Endothelial cell of umbilical vein (primary cell): Measurements from ENCODE around the gene NAP1L4. TPM values are rescaled to one million over a fixed set of nuclear protein-coding genes. Genes with fewer than 3 reads are reported as not detected.

Source experiments
- BruUV-seq: library from RNA; stranded (reverse); fragments of 400-500 nt; replicated peaks from 2 replicates; lab custom pipeline; 2021; lab: Mats Ljungman, UMichigan
- CTCF ChIA-PET: fragments of 300-600, 350-600 bp; sonication (Branson Sonifier 250); formaldehyde crosslinking; loops from one replicate; lab custom pipeline; 2021; ENCODE audit warnings: antibody characterized with exemption, inconsistent platforms; lab: Charles Lee
- POLR2A ChIA-PET: fragments of 300-600, 350-600 bp; sonication (Branson Sonifier 250); formaldehyde crosslinking; loops from one replicate; lab custom pipeline; 2021; ENCODE audit warnings: antibody characterized with exemption, inconsistent platforms; lab: Charles Lee
- DNase-seq: peaks from one replicate; pipeline ENCODE4 v3.0.0-alpha.2; 2011; ENCODE audit warnings: low read depth, low spot score
- FAIRE-seq: peaks from 2 replicates; lab custom pipeline; 2011; peaks lifted over from hg19 to GRCh38; lab: Jason Lieb, UNC
- H2AFZ ChIP-seq: 2 replicates; pipeline ENCODE4 v1.6.0; 2012; ENCODE audit warnings: low read depth, low read length, control low read depth, inconsistent platforms
- H3K27ac ChIP-seq: 2 replicates; pipeline ENCODE4 v1.5.1; 2011; ENCODE audit warnings: low read depth, mild to moderate bottlenecking, control low read depth, low read length, moderate library complexity; ENCODE audit not compliant: insufficient read depth
- H3K27me3 ChIP-seq, 2 experiments: 2 replicates each; pipeline versions ENCODE4 v1.6.0 to v1.6.1; 2011; ENCODE audit warnings: low read length in 2 of 2, mixed read lengths in 1 of 2; ENCODE audit not compliant: control insufficient read depth in 2 of 2, insufficient read depth in 2 of 2
- H3K36me3 ChIP-seq, 2 experiments: 2 replicates in 1 of 2; 3 replicates in 1 of 2; pipeline ENCODE4 v1.5.1; 2011; ENCODE audit warnings: low read length in 2 of 2, mild to moderate bottlenecking in 1 of 2, moderate library complexity in 1 of 2; ENCODE audit not compliant: control insufficient read depth in 2 of 2, insufficient read depth in 2 of 2; ENCODE audit errors: extremely low read depth in 1 of 2
- H3K4me1 ChIP-seq: 3 replicates; pipeline ENCODE4 v1.5.1; 2011; ENCODE audit warnings: mild to moderate bottlenecking, low read length; ENCODE audit not compliant: control insufficient read depth, insufficient read depth; ENCODE audit errors: extremely low read depth
- H3K4me2 ChIP-seq: 2 replicates; pipeline ENCODE4 v1.6.1; 2011; ENCODE audit warnings: low read length, control low read depth, mixed read lengths; ENCODE audit not compliant: insufficient read depth
- H3K4me3 ChIP-seq, 3 experiments: fragments of 200-600 bp in 1 of 3; sonication (generic), shearing (Covaris generic) in 1 of 3; replicated peaks in 1 of 3; 2 replicates each; pipeline ENCODE4 v1.5.1; 2011 to 2016; ENCODE audit warnings: control low read depth in 3 of 3, low read length in 3 of 3, mild to moderate bottlenecking in 2 of 3, inconsistent platforms in 1 of 3, low read depth in 1 of 3, moderate library complexity in 1 of 3; ENCODE audit not compliant: insufficient read depth in 1 of 3
- H3K79me2 ChIP-seq: 2 replicates; pipeline ENCODE4 v1.6.0; 2012; ENCODE audit warnings: low read length, inconsistent platforms; ENCODE audit not compliant: control insufficient read depth, insufficient read depth
- H3K9ac ChIP-seq: replicated peaks from 2 replicates; pipeline ENCODE3; 2011; ENCODE audit warnings: low read length, control low read depth; ENCODE audit not compliant: insufficient read depth; ENCODE audit errors: extremely low read depth
- H3K9me1 ChIP-seq: replicated peaks from 3 replicates; pipeline ENCODE4 v1.6.0; 2011; ENCODE audit warnings: mild to moderate bottlenecking, low read length; ENCODE audit not compliant: control insufficient read depth, insufficient read depth; ENCODE audit errors: extremely low read depth
- H3K9me3 ChIP-seq: replicated peaks from 2 replicates; pipeline ENCODE4 v1.5.1; 2012; ENCODE audit warnings: low read length, inconsistent platforms; ENCODE audit not compliant: control insufficient read depth, insufficient read depth
- H4K20me1 ChIP-seq: replicated peaks from 2 replicates; pipeline ENCODE3; 2011; ENCODE audit warnings: mild to moderate bottlenecking, low read length; ENCODE audit not compliant: control insufficient read depth, insufficient read depth; ENCODE audit errors: extremely low read depth
- CTCF ChIP-seq, 2 donors: IDR thresholded peaks; 1 replicate in 1 of 2; 2 replicates in 1 of 2; pipeline ENCODE4 v1.5.1; 2011; ENCODE audit warnings: low read length in 2 of 2, mild to moderate bottlenecking in 2 of 2, moderate library complexity in 2 of 2, control low read depth in 1 of 2, inconsistent platforms in 1 of 2, low read depth in 1 of 2; ENCODE audit not compliant: insufficient read depth in 1 of 2; ENCODE audit errors: extremely low read depth in 1 of 2
- EZH2 ChIP-seq: IDR thresholded peaks from 2 replicates; pipeline ENCODE4 v1.6.1; 2012; ENCODE audit warnings: borderline replicate concordance, low read depth, mild to moderate bottlenecking, moderate library complexity, low read length, inconsistent platforms; ENCODE audit not compliant: severe bottlenecking
- FOS ChIP-seq: IDR thresholded peaks from 2 replicates; pipeline ENCODE4 v1.6.1; 2011; ENCODE audit warnings: mild to moderate bottlenecking, low read length, moderate library complexity, borderline replicate concordance; ENCODE audit not compliant: insufficient read depth
- GATA2 ChIP-seq: IDR thresholded peaks from 2 replicates; pipeline ENCODE4 v1.7.0; 2011; ENCODE audit warnings: low read depth, mild to moderate bottlenecking, moderate library complexity, mixed read lengths, low read length; ENCODE audit not compliant: insufficient read length, insufficient read depth
- JUN ChIP-seq: IDR thresholded peaks from 2 replicates; pipeline ENCODE4 v1.6.1; 2011; ENCODE audit warnings: borderline replicate concordance, low read depth; ENCODE audit not compliant: insufficient read length, insufficient read depth
- MAX ChIP-seq: IDR thresholded peaks from 2 replicates; pipeline ENCODE4 v1.6.1; 2011; ENCODE audit not compliant: insufficient read depth, insufficient read length
- MYC ChIP-seq: IDR thresholded peaks from one replicate; pipeline ENCODE4 v1.6.1; 2011; ENCODE audit warnings: mild to moderate bottlenecking, low read depth, low read length
- POLR2A ChIP-seq: IDR thresholded peaks from 2 replicates; pipeline ENCODE4 v1.6.1; 2012; ENCODE audit warnings: low read depth, mild to moderate bottlenecking, control low read depth, low read length
- POLR2AphosphoS5 ChIP-seq: IDR thresholded peaks from 2 replicates; pipeline ENCODE4 v1.6.1; 2012; ENCODE audit warnings: low read depth, mild to moderate bottlenecking, control low read depth, low read length, moderate library complexity; ENCODE audit not compliant: insufficient read depth
- dilution Hi-C: fragments of 300-500 bp; cut with MboI; formaldehyde crosslinking; loops from one replicate; pipeline ENCODE4 v1.15.0; 2019; ENCODE audit warnings: low sequenced_read_pairs; ENCODE audit not compliant: extremely low pct_ligation_motif_present
- intact Hi-C: fragments of 100-400 bp; cut with micrococcal nuclease; formaldehyde crosslinking; loops from one replicate; pipeline ENCODE4 v1.10.0; 2022
- polyA plus RNA-seq, 4 experiments: library from polyadenylated mRNA; depleted of rRNA in 3 of 4; stranded (reverse) in 3 of 4; unstranded in 1 of 4; fragments of >200 nt; gene quantifications; 2 replicates each; pipeline versions ENCODE4 v1.2.1 to v1.2.3, GENCODE V29; 2011 to 2012; ENCODE audit warnings: missing spikeins in 1 of 4
- total RNA-seq: library from RNA; stranded (reverse); gene quantifications from 2 replicates; pipeline ENCODE4 v1.2.3, GENCODE V29; 2021

NAP1L4 gene
- total and polyA plus RNA-seq, 2 donors (not counting 3 experiments of a cell fraction or from before 2014, with no cell fraction given): 100.0 to 177 TPM

GRCh38 chr11:3040881-3041280 is 48.8 kb upstream of the NAP1L4 start:
- dilution Hi-C loops (no loop called here), intact Hi-C loops (no loop called here)
- POLR2A ChIA-PET: no interaction called here
- H3K79me2 ChIP-seq: peaks cover 30% of the 10 kb centered on the region
- no peak for FAIRE-seq
- TF ChIP-seq EZH2 (no peak), GATA2 (no peak), CTCF (IDR thresholded peaks at IDR 0.05; ENCODE audit: extremely low read depth in 1 of 2, insufficient read depth in 1 of 2, low read depth in 1 of 2, low read length in 2 of 2) (no peak), JUN (no peak), MAX (no peak), MYC (no peak), POLR2AphosphoS5 (no peak), FOS (no peak), POLR2A (no peak)
- H3K27ac ChIP-seq: no peak overlapping the region
- peaks cover 7 to 27% of the 10 kb centered on the region in 2 experiments for H3K36me3 ChIP-seq
- H3K4me3 ChIP-seq: no peak overlapping the region
- no peak for DNase-seq
- peaks cover 7% of the 10 kb centered on the region for H3K4me1 ChIP-seq
- H3K27me3 ChIP-seq: no peaks in the 10 kb centered on the region
- H3K9ac ChIP-seq: no peak overlapping the region
- no peaks in the 10 kb centered on the region for H4K20me1 ChIP-seq
- H3K9me3 ChIP-seq: no peaks in the 10 kb centered on the region
- H3K4me2 ChIP-seq: no peak overlapping the region
- BruUV-seq: no TSS peak
- H3K9me1 ChIP-seq: no peaks in the 10 kb centered on the region
- no peak overlapping the region for H2AFZ ChIP-seq
- CTCF ChIA-PET: interaction anchor here (6.8 kb wide), 1 partner anchor 50 kb away, joined by 183 read pairs; no protein-coding TSS in a partner anchor
